HFF-Myc (cell line): ENCODE results near the gene LRRC37B.
"Not testable (repeated sequence)": the region's sequence is repeated elsewhere in the genome, so short reads cannot be mapped to it uniquely, and the experiment has no call there.

Source experiments
- DNase-seq: peaks from one replicate; pipeline ENCODE4 v3.0.0-alpha.2; 2011; ENCODE audit warnings: low read depth; ENCODE audit errors: extremely low read depth
- H3K4me3 ChIP-seq: replicated peaks from 2 replicates; pipeline ENCODE4 v1.5.1; 2011; ENCODE audit warnings: low read depth, mild to moderate bottlenecking, control low read depth, low read length
- CTCF ChIP-seq: IDR thresholded peaks from 2 replicates; pipeline ENCODE4 v1.5.1; 2012; ENCODE audit warnings: mild to moderate bottlenecking, low read depth, low read length, control low read depth; ENCODE audit errors: missing control alignments

Gene LRRC37B

DNA sequence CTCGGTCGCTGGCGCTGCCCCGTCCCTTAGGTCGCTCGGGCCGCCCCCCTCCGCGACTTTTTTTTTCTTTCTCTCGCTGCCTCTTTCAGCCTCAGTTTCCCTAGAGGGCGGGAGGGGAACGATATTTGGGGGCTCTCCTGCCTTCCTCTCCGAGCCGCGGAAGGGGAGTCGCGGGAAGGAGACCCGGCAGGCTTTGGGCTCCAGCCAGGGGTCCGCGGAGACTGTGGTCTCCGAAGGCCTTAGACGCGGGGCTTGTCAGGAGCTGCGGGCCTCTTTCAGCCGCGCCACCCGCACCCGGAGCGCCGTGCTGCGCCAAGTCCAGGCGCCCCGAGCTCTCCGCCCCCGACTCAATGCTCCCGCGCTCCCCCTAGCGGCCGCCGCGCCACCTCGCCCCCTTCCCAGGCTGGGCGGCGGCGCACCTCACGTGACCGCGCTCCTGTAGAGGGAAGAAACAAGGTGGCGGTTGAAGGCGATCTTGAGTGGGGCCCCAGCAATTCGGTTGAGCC lies at the start of gene LRRC37B:
Gene LRRC37B, plus strand, starts transcription at position 427 of the 506 bp plus-strand sequence. CDS start 14,010 bp downstream, outside the sequence.
- peak within 1 kb of the TSS; percentile 81 for H3K4me3 ChIP-seq
- DNase-seq = no peak
- TF ChIP-seq CTCF = peak; percentile 88

DNA sequence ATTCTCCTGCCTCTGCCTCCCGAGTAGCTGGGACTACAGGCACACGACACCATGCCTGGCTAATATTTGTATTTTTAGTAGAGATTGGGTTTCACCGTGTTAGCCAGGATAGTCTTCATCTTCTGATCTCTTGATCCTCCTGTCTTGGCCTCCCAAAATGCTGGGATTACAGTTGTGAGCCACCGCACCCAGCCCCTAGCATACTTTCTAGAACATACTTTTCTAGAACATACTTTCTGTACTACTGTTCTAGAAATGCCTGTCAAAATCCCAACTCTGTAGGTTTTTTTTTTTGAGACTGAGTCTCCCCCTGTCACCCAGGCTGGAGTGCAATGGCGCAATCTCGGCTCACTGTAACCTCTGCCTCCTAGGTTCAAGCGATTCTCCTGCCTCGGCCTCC lies 43.1 kb upstream of the LRRC37B start:
- DNase-seq = not testable (repeated sequence)

GRCh38 chr17:31967648-31968047 lies 39.5 kb upstream of the LRRC37B start:
- no peak overlapping the region for H3K4me3 ChIP-seq
- DNase-seq = no peak

More for the DNA sequence above, 43.1 kb upstream of the LRRC37B start:
- H3K4me3 ChIP-seq = not testable (repeated sequence)

GRCh38 chr17:31970416-31970815 lies 36.8 kb upstream of the LRRC37B start:
- DNase-seq, H3K4me3 ChIP-seq: not testable (repeated sequence)

More at GRCh38 chr17:31967648-31968047, 39.5 kb upstream of the LRRC37B start:
- no peak for TF ChIP-seq CTCF

- DNase-seq, H3K4me3 ChIP-seq: not testable (repeated sequence)
Observed at GRCh38 chr17:31974269-31975071, 32.7 kb upstream of the LRRC37B start.

DNA sequence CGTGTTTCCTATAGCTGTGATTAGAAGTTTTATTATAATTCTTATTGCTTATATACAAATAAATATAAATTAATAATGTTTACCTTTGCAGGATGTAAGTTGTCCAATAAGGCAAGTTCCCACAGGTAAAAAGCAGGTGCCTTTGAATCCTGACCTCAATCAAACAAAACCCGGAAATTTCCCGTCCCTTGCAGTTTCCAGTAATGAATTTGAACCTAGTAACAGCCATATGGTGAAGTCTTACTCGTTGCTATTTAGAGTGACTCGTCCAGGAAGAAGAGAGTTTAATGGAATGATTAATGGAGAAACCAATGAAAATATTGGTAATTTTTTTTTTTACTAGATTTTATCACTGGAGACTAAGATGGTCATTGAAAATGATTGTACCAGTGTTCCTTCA lies 31.8 kb upstream of the LRRC37B start:
- not testable (repeated sequence) for H3K4me3 ChIP-seq, DNase-seq

DNA sequence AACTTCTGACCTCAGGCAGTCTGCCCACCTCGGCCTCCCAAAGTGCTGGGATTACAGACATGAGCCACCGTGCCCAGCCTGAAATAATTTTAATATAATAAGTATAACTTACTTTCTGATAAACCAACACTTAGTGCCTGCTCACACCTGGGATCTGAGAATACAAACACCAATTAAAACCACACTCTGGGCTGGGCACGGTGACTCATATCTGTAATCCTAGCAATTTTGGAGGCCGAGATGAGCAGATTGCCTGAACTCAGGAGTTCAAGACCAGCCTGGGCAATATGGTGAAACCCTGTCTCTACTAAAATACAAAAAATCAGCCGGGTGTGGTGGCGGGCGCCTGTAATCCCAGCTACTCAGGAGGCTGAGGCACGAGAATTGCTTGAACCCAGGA lies 15.4 kb upstream of the LRRC37B start:
- DNase-seq, H3K4me3 ChIP-seq: not testable (repeated sequence)

DNA sequence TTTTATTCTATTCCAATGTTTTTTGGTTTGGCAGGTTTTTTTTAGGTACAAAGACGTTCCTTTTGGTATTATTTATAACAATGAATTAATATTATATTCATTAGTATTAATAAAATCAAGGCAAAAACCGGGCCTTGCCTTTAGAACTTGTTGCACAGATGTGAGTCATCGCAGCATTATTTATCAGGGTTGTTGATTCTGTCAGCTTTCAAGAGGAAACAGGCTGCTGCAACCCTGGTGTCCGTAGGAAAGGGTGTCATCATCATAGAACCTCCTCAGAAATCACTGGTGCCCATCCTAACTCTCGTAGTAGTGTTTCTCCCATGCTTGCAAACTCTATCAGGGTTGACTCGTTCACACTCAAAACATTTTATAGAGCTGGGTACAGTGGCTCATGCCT lies 10.2 kb upstream of the LRRC37B start:
- H3K4me3 ChIP-seq = no peak overlapping the region
- no peak for DNase-seq
- TF ChIP-seq CTCF = no peak

DNA sequence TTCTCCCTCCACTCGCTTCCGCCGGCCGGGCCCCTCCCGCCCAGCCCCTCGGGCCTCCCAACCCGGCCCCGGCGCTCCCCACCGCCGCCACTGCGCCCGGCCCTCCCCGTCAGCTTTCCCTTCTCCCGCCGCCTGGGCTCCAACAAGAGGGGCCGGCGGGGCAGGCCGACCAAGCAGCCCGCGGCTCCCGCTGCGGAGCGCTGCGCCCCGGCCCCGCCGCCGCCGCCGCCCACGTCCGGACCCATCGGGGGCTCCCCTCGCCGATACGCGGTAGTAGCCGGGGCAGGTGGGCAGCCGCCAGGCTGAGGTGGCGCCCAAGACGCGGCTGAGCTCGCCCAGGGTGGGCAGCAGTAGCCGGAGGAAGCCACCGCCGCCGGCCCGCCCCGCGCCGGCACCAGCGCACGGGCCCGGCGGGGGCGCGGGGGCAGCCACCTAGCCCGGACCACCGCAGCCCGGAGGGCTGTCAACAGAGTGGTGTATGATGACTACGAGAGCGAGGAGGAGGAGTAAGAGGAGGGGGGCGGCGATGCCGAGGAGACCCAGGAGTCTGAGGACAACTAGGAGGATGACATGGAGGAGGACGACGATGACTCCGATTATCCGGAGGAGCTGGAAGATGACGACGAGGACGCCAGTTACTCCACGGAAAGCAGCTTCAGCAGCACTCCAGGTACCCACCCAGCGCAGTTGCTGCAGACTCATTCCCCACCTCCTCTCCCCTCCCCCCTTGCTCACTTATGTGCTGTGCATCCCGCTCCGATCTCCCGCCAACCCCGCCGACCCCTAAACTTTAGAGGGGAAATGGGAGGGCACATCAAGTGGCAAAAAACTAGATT lies 498 bp downstream of the LRRC37B start:
- DNase-seq = no peak
- TF ChIP-seq CTCF = no peak
- peak overlapping the region; percentile 81 for H3K4me3 ChIP-seq
